B cell (primary cell): ENCODE measurements around the gene LMX1B. TPM values are rescaled to one million over a fixed set of nuclear protein-coding genes. Genes with fewer than 3 reads are reported as not detected.

ENCODE experiments used
- ATAC-seq: fragments of 200-7000 bp; cut with Tn5 transposase; one replicate; pipeline ENCODE4 v1.10.0; 2021; ENCODE audit warnings: low read depth, mild to moderate bottlenecking, moderate number of reproducible peaks, moderate library complexity
- CTCF ChIA-PET: fragments of 350-600 bp; sonication (Branson Sonifier 250); formaldehyde crosslinking; loops from one replicate; lab custom pipeline; 2021; ENCODE audit warnings: antibody characterized with exemption, inconsistent platforms; lab: Charles Lee
- POLR2A ChIA-PET: fragments of 350-600 bp; sonication (Branson Sonifier 250); formaldehyde crosslinking; loops from one replicate; lab custom pipeline; 2021; ENCODE audit warnings: antibody characterized with exemption; lab: Charles Lee
- DNase-seq: peaks from one replicate; pipeline ENCODE4 v3.0.0; 2013
- H2AFZ ChIP-seq: 2 replicates; pipeline ENCODE4 v1.6.1; 2012; ENCODE audit warnings: mild to moderate bottlenecking, low read depth, low read length; ENCODE audit not compliant: insufficient read depth, poor library complexity, severe bottlenecking
- H3K27ac ChIP-seq, 2 donors: 1 replicate in 1 of 2; 2 replicates in 1 of 2; pipeline ENCODE4 v1.5.1; 2012 to 2013; ENCODE audit warnings: low read length in 2 of 2, mild to moderate bottlenecking in 2 of 2, moderate library complexity in 1 of 2
- H3K27me3 ChIP-seq, 4 experiments: fragments of 200-600 bp in 1 of 4; sonication (generic) in 1 of 4; replicated peaks in 1 of 4; 1 replicate in 2 of 4; 2 replicates in 2 of 4; pipeline versions ENCODE4 v1.6.1 to v1.7.0; 2013 to 2016; ENCODE audit warnings: low read length in 3 of 4, mild to moderate bottlenecking in 2 of 4, mixed read lengths in 1 of 4, moderate library complexity in 1 of 4; ENCODE audit not compliant: insufficient read depth in 4 of 4, control insufficient read depth in 3 of 4; ENCODE audit errors: control extremely low read depth in 1 of 4
- H3K36me3 ChIP-seq, 2 experiments: replicated peaks in 1 of 2; 1 replicate in 1 of 2; 2 replicates in 1 of 2; pipeline versions ENCODE4 v1.6.1 to v1.7.1; 2013; ENCODE audit warnings: low read length in 1 of 2; ENCODE audit not compliant: insufficient read depth in 2 of 2, control insufficient read depth in 1 of 2; ENCODE audit errors: control extremely low read depth in 1 of 2, extremely low read depth in 1 of 2
- H3K4me1 ChIP-seq, 2 donors: fragments of 200-600 bp in 1 of 2; sonication (generic) in 1 of 2; 1 replicate in 1 of 2; 2 replicates in 1 of 2; pipeline versions ENCODE4 v1.5.1 to v1.6.1; 2013 to 2017; ENCODE audit warnings: low read length in 2 of 2; ENCODE audit not compliant: control insufficient read depth in 2 of 2, insufficient read depth in 2 of 2
- H3K4me2 ChIP-seq: replicated peaks from 2 replicates; pipeline ENCODE3; 2012; ENCODE audit warnings: mild to moderate bottlenecking, low read depth, low read length; ENCODE audit not compliant: poor library complexity, severe bottlenecking
- H3K4me3 ChIP-seq, 5 experiments: fragments of 200-600 bp in 1 of 5; sonication (generic) in 1 of 5; 1 replicate in 3 of 5; 2 replicates in 2 of 5; pipeline versions ENCODE4 v1.5.1 to v1.7.0; 2011 to 2016; ENCODE audit warnings: low read length in 4 of 5, mild to moderate bottlenecking in 4 of 5, low read depth in 2 of 5, control low read depth in 1 of 5, moderate library complexity in 1 of 5; ENCODE audit not compliant: insufficient read depth in 1 of 5; ENCODE audit errors: control extremely low read depth in 1 of 5, extremely low read depth in 1 of 5
- H3K79me2 ChIP-seq: fragments of 200-600 bp; sonication (generic); one replicate; pipeline ENCODE4 v1.6.0; 2016; ENCODE audit warnings: low read length; ENCODE audit not compliant: control insufficient read depth, insufficient read depth
- H3K9ac ChIP-seq: fragments of 200-600 bp; sonication (generic); 2 replicates; pipeline ENCODE4 v1.6.1; 2017; ENCODE audit warnings: mild to moderate bottlenecking, low read length, moderate library complexity
- H3K9me3 ChIP-seq, 3 donors: one replicate each; pipeline versions ENCODE4 v1.6.1 to v1.7.1; 2013; ENCODE audit warnings: low read length in 2 of 3; ENCODE audit not compliant: control insufficient read depth in 2 of 3, insufficient read depth in 1 of 3; ENCODE audit errors: control extremely low read depth in 1 of 3
- H4K20me1 ChIP-seq: 2 replicates; pipeline ENCODE4 v1.6.0; 2012; ENCODE audit warnings: mild to moderate bottlenecking, low read length; ENCODE audit not compliant: insufficient read depth, control insufficient read depth, poor library complexity, severe bottlenecking
- H3K27ac Mint-ChIP-seq: one replicate; pipeline ENCODE4 v1.8.0; 2021; ENCODE audit warnings: mixed read lengths
- H3K27me3 Mint-ChIP-seq: one replicate; pipeline ENCODE4 v1.8.0; 2021; ENCODE audit warnings: mixed read lengths
- H3K4me1 Mint-ChIP-seq: one replicate; pipeline ENCODE4 v1.8.0; 2021; ENCODE audit warnings: mixed read lengths
- H3K4me3 Mint-ChIP-seq: one replicate; pipeline ENCODE4 v1.8.0; 2021; ENCODE audit warnings: mixed read lengths
- H3K9me3 Mint-ChIP-seq: one replicate; pipeline ENCODE4 v1.8.0; 2022; ENCODE audit warnings: mixed read lengths; ENCODE audit not compliant: insufficient read depth
- CTCF ChIP-seq: fragments of 200-600 bp; IDR thresholded peaks from one replicate; pipeline ENCODE4 v1.8.0; 2022; ENCODE audit warnings: antibody characterized with exemption, mild to moderate bottlenecking
- EZH2 ChIP-seq: IDR thresholded peaks from 2 replicates; pipeline ENCODE4 v1.6.1; 2012; ENCODE audit warnings: borderline replicate concordance, low read depth, mild to moderate bottlenecking, moderate library complexity, low read length; ENCODE audit not compliant: insufficient read depth, poor library complexity, severe bottlenecking
- WGBS: methylation state at CpG from one replicate; pipeline ENCODE4 v1.1.5; 2013; ENCODE audit warnings: missing lambda C conversion rate; ENCODE audit not compliant: insufficient coverage; 5-methylcytosine and 5-hydroxymethylcytosine counted together
- intact Hi-C: fragments of 100-400 bp; cut with micrococcal nuclease; formaldehyde crosslinking; loops from one replicate; pipeline ENCODE4 v1.10.0; 2022
- polyA plus RNA-seq: library from polyadenylated mRNA; depleted of rRNA; stranded (reverse); fragments of >200 nt; gene quantifications from 2 replicates; pipeline ENCODE4 v1.2.3, GENCODE V29; 2012
- total RNA-seq, 2 donors: library from RNA; stranded (reverse); fragments of 120-200 nt in 1 of 2; gene quantifications; 1 replicate in 1 of 2; 2 replicates in 1 of 2; pipeline versions ENCODE4 v1.2.3 to v1.2.4, GENCODE V29; 2013 to 2022

The LMX1B gene
- total and polyA plus RNA-seq, 2 donors (not counting 1 experiment from before 2014, with no cell fraction given) = not detected

- Histone ChIP-seq H3K79me2 (peaks cover 11% of the 10 kb centered on the region), H3K9me3 (no peaks in the 10 kb centered on the region), H3K27ac (peak overlapping the region; percentile 76 to 97), H3K4me3 (peak overlapping the region in 2 of 5 experiments; percentile 3 to 12), H3K9ac (peak overlapping the region; percentile 39), H3K36me3 (no peaks in the 10 kb centered on the region), H3K4me1 (peaks cover 38 to 46% of the 10 kb centered on the region in 2 donors), H4K20me1 (no peaks in the 10 kb centered on the region), H3K27me3 (no peaks in the 10 kb centered on the region), H3K4me2 (peak overlapping the region; percentile 99), H2AFZ (peak overlapping the region; percentile 33)
- ATAC-seq (peak; percentile 40), DNase-seq (peak; percentile 91)
- ChIA-PET CTCF (interaction anchor here (1.7 to 7.9 kb wide), 3 partner anchors 10 to 62 kb away, joined by 3 to 83 read pairs (median 16); no protein-coding TSS in a partner anchor), POLR2A (interaction anchor here (0.6 to 0.7 kb wide), 2 partner anchors 13 to 1306 kb away, joined by 3 to 5 read pairs; no protein-coding TSS in a partner anchor)
- Mint-ChIP-seq H3K9me3 (no peaks in the 10 kb centered on the region), H3K27me3 (peaks cover 1% of the 10 kb centered on the region), H3K4me3 (peak overlapping the region; percentile 76), H3K27ac (peak overlapping the region; percentile 97), H3K4me1 (peaks cover 47% of the 10 kb centered on the region)
- intact Hi-C loops = loop anchor here (5.0 kb wide), 1 partner anchor 972 kb away; the partner anchor contains the start of gene PBX3
- WGBS = 2% methylated on average over 4 of the region's 6 CpGs
- TF ChIP-seq EZH2 = no peak
- no peak for TF ChIP-seq CTCF
Observed at GRCh38 chr9:126719618-126720031, 105.9 kb downstream of the LMX1B start.

- POLR2A ChIA-PET = no interaction called here
- H3K27ac Mint-ChIP-seq = peak overlapping the region; percentile 97
- 54% methylated on average over 4 of the region's 5 CpGs for WGBS
- no peaks in the 10 kb centered on the region for H3K36me3 ChIP-seq
- H3K4me2 ChIP-seq = peak overlapping the region; percentile 99
- H3K27ac ChIP-seq = peak overlapping the region; percentile 76 to 97
- peak overlapping the region; percentile 76 for H3K4me3 Mint-ChIP-seq
- H3K9me3 ChIP-seq = no peaks in the 10 kb centered on the region
- H3K9me3 Mint-ChIP-seq = no peaks in the 10 kb centered on the region
- H3K9ac ChIP-seq = peak overlapping the region; percentile 39
- intact Hi-C loops = loop anchor here (5.0 kb wide), 1 partner anchor 973 kb away; the partner anchor contains the start of gene PBX3
- peaks cover 11% of the 10 kb centered on the region for H3K79me2 ChIP-seq
- ATAC-seq (no peak), DNase-seq (no peak)
- H3K4me3 ChIP-seq = peak overlapping the region in 1 of 5 experiments; percentile 3
- CTCF ChIA-PET = interaction anchor here (1.7 to 7.9 kb wide), 3 partner anchors 10 to 62 kb away, joined by 3 to 83 read pairs (median 16); no protein-coding TSS in a partner anchor
- TF ChIP-seq CTCF (no peak), EZH2 (no peak)
- H2AFZ ChIP-seq = no peak overlapping the region
- no peaks in the 10 kb centered on the region for H3K27me3 ChIP-seq
- peaks cover 47% of the 10 kb centered on the region for H3K4me1 Mint-ChIP-seq
- no peaks in the 10 kb centered on the region for H4K20me1 ChIP-seq
- peaks cover 38 to 46% of the 10 kb centered on the region in 2 donors for H3K4me1 ChIP-seq
- H3K27me3 Mint-ChIP-seq = no peaks in the 10 kb centered on the region
Observed at GRCh38 chr9:126720036-126720435, 106.3 kb downstream of the LMX1B start.
